NOMO-1 (cell line): ENCODE data around the gene SLC36A4.
"Not testable (repeated sequence)": the region's sequence is repeated elsewhere in the genome, so short reads cannot be mapped to it uniquely, and the experiment has no call there.

ENCODE experiments used
- DNase-seq, 2 experiments: peaks; one replicate each; lab custom pipeline; 2025; ENCODE audit not compliant: unreplicated experiment in 2 of 2; lab: John Stamatoyannopoulos, UW

SLC36A4 gene

DNA sequence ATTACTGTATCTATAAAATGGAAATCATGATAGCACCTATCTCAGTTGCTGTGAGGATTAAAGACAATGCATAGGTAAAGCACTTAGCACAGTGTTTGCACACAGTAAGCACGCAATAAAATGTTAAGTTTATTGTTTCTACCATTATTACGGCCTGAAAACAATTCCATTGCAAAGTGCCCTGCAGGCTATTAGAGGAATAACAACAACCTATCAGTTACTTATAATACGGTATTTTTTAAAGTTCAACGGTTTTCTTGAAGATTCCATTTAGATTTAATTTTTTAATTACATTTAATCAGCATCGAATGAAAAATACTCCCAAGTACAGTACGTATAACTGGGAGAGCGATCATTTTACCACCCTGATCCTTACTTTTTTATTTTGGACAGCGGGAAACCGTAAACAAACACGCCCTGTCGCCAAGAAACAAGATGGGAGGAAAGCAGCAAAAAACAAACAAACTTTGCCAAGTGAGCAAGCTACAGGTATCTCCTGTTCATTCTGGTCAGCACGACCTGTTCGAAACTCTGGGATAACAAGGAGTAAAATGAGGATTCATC, 893 bp downstream of the SLC36A4 start:
- DNase-seq: peak in 1 of 2 experiments; percentile 29

- no peak for DNase-seq
These were observed 3.0 kb downstream of the SLC36A4 start for GRCh38 chr11:93194673-93195291.

- peak; percentile 7 to 84 for DNase-seq
These were observed 4.1 kb downstream of the SLC36A4 start for GRCh38 chr11:93193731-93194130.

DNA sequence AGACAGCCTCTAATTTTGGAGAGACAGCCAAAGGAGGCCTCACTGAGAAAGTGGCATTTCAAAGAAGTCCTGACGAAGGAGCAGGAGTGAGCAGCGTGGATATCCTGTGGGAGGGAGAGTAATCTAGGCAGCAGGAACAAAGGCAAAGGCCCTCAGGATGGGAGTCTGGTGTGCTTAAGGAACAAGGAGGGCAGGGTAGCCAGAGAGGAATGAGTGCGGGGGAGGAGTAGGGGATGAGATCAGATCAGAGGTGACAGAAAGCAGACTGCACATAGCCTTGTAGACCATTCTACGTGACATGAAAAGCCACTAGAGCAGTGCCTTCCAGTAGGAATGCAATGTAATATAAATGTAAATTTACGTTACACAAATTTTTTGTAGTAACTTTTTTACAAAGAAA, 5.6 kb downstream of the SLC36A4 start:
- DNase-seq: no peak

GRCh38 chr11:93189462-93189861, 8.3 kb downstream of the SLC36A4 start:
- no peak for DNase-seq

DNA sequence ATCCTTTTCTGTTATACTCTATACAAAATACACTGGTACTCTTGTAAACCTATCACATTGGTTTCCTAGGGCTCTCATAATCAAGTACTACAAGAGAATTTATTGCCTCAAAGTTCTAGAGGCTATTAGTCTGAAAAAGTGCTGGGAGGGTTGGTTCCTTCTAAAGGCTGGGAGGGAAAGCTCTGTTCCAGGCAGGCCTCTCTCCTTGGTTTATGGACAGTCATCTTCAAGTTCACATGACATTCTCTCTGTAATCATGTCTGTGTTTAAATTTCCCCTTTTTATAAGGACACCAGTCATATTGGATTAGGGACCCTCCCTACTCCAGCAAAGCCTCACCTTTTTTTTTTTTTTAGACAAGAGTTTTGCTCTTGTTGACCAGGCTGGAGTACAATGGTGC, 9.1 kb downstream of the SLC36A4 start:
- DNase-seq: no peak

DNA sequence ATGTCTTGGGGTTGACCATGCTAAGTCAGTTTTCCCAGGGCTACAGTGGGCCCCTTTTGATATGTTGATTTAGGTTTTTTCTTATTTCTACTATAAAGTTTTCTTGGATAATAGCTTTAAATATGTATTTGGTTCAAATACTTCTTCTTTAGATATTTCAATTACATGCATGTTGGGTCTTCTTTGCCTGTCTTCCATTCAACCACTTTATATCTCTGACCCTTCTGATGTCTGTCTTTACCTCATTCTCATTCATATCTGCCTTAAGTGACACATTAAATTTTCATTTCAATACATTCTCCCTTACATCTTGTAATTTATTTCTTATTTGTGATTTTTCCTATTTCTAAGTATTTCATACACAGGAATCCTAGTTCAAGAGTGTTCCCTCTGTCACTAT, 10.5 kb downstream of the SLC36A4 start:
- DNase-seq: no peak

DNA sequence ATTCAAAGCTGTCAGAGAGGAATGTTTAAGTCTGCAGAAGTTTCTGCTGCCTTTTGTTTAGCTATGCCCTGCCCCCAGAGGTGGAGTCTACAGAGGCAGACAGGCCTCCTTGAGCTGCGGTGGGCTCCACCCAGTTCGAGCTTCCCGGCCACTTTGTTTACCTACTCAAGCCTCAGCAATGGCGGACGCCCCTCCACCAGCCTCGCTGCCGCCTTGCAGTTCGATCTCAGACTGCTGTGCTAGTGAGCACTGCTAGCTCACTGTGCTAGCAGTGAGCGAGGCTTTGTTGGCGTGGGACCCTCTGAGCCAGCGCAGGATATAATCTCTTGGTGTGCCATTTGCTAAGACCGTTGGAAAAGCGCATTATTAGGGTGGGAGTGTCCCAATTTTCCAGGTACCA, 19.9 kb downstream of the SLC36A4 start:
- DNase-seq: not testable (repeated sequence)

- DNase-seq: no peak
These were observed 27.7 kb downstream of the SLC36A4 start for GRCh38 chr11:93169950-93170561.

- no peak for DNase-seq
These were observed 28.6 kb downstream of the SLC36A4 start for GRCh38 chr11:93169143-93169542.

DNA sequence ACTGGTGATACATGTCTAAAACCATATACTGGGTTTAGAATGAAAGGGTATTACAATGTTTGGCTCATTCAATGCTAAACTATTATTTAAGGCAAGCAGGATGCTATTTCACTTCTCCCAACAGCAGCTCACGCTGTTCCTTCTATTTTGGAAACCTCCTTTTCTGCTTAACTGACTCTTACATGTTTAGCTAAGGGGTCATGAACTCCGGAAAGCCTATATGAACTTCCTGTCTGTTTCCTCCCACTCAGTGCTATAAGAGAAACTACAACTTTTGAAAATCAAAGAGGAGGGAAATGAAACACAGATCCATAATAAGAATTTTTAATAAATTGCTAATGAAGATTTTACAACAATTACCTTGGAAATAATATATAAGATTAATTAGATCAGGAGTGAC, 30.9 kb downstream of the SLC36A4 start:
- DNase-seq: no peak

DNA sequence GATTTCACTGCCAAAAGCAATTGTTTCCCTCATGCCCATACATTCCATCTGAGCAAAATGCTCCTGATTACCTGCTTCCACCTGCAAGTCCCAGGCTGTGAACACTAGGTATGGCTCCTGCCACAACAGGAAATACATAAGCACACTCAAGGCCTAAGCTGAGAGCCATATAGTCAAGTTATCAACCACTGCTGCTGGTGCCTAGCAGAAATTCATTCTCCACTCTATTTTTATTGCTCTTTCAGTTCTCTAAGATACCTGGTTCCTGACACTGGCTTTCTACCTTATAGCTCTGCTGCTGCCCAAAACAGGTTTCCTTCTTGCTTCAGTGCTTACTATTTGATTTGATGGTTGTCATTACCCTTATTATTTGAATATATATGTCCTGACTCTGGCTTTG, 31.6 kb downstream of the SLC36A4 start:
- no peak for DNase-seq

DNA sequence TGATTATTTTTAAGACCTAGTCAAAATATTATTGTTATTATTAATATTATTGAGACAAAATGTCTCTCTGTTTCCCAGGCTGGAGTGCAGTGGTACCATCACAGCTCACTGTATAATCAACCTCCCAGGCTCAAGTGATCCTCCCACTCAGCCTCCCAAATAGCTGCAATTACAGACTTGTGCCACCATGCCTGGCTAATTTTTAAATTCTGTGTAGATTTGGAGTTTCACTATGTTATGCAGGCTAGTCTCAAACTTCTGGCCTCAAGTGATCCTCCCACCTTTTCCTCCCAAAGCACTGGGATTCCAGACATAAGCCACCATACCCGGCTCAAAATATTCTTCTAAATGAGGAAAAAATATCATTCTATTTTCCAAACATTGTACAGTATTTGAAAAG, 37.0 kb downstream of the SLC36A4 start:
- no peak for DNase-seq

GRCh38 chr11:93160156-93160555, 37.6 kb downstream of the SLC36A4 start:
- DNase-seq: no peak

GRCh38 chr11:93159721-93160120, 38.1 kb downstream of the SLC36A4 start:
- no peak for DNase-seq

GRCh38 chr11:93155738-93156137, 42.1 kb downstream of the SLC36A4 start:
- DNase-seq: no peak

- no peak for DNase-seq
These were observed 52.3 kb downstream of the SLC36A4 start for GRCh38 chr11:93145390-93145915.

DNA sequence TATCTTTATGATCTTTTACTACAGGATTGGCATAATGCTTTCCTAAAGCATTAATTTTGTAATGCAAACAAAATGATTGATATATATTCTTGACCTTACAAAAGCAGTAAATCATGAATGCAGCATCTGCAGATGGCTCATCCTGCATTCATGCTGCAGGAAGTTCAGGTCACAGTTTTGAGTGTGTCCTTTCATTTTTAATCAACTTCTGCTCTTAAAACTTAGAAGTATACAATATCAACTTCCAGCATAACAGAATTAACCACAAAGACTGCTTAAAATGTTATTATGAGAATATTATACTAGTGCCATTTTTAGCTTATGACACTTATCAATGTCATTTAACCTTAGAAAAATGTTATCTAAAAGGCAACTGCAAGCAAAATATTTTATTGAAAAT, 54.0 kb downstream of the SLC36A4 start:
- no peak for DNase-seq

- DNase-seq: no peak
These were observed 54.6 kb downstream of the SLC36A4 start for GRCh38 chr11:93143186-93143585.

DNA sequence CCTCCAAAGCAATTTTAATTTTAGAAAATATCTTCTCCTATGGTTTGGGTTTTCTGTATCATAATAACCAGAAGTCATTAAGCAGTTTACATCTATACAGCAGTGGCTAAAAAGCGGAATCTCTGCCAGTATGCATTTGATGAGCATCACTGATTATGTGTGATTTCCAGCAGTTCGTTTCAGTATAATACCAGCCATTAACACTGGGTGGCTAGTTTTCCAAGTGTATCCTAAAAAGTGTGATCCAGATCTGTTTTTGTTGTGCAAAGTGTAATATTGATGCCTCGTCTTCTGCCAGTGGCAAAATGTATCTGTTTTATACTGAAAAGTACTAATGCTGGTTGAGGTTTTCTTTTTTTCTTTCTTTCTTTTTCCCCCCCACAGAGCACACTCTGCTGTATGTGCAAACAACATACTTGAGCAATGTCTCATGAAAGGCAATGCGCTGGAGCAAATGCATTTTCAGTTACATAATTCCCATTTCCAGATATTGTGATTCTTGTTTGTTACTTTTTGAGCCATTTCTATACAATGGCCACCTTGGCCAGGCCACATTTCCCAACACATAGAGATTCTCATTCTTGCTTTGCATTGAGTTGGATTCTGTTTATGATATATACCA, 64.2 kb downstream of the SLC36A4 start:
- DNase-seq: no peak

DNA sequence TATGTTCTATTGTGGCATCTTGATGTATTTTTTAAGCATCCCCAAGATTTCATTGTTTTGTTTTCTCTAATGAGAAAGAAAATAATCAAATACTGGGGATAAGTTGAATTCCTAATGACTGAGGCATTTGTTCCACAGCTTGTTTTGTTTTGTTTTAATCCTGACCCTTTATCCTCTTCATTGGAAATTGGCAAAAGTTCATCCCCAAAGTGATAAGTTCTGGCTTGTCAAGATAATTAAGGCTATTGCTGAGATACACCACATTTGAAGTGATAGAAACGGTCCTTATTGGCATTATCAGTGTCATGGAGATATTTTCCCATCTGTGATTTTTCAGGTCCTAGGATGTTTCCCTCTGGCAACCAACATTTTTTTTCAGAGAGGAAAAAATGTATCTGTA, 65.0 kb downstream of the SLC36A4 start:
- no peak for DNase-seq

- no peak for DNase-seq
These were observed 66.1 kb downstream of the SLC36A4 start for GRCh38 chr11:93131709-93132108.
